HG03469 (cell line): ENCODE results near the gene PSMB2.
"Not testable (repeated sequence)": the region's sequence is repeated elsewhere in the genome, so short reads cannot be mapped to it uniquely, and the experiment has no call there.

ENCODE experiments used
- ATAC-seq: cut with Tn5 transposase; IDR thresholded peaks from one replicate; pipeline ENCODE4 v1.9.1; 2021; ENCODE audit warnings: mild to moderate bottlenecking, moderate library complexity, moderate number of reproducible peaks; ENCODE audit not compliant: unreplicated experiment

The PSMB2 gene

DNA sequence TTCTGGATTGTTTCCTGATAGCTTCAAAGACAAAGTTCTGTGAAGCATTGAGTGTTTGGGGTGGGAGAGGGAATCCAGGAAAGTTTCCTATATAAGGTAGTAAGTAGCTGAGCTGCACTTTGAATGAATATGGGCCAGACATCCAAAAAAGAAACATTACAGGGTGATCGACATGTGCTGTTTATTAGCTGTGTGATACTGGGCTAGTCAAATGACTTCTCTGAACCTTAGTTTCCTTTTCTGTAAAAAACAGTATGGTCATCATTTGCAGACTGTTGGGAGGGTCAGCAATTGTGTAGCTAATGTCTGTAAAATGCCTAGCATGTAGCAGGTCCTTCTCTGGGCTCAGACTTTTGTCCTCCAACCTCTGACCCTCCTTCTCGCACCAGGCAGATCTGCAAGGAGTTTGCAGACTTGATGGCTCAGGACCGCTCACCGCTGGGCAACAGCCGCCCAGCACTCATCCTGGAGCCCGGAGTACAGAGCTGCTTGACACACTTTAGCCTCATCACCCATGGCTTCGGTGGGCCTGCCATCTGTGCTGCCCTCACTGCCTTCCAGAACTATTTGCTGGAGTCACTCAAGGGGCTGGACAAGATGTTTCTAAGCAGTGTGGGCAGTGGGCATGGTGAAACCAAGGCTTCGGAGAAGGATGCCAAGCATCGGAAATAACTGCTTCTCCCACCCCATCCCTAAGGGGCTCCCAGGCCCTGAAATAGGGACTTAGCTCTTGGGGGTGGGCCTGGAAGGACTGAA lies 47.1 kb downstream of the PSMB2 start:
- no peak for ATAC-seq

GRCh38 chr1:35592991-35593769 lies 48.1 kb downstream of the PSMB2 start:
- ATAC-seq, result no peak

GRCh38 chr1:35591211-35591610 lies 50.1 kb downstream of the PSMB2 start:
- ATAC-seq, result no peak

GRCh38 chr1:35590476-35591040 lies 50.8 kb downstream of the PSMB2 start:
- ATAC-seq, result no peak

DNA sequence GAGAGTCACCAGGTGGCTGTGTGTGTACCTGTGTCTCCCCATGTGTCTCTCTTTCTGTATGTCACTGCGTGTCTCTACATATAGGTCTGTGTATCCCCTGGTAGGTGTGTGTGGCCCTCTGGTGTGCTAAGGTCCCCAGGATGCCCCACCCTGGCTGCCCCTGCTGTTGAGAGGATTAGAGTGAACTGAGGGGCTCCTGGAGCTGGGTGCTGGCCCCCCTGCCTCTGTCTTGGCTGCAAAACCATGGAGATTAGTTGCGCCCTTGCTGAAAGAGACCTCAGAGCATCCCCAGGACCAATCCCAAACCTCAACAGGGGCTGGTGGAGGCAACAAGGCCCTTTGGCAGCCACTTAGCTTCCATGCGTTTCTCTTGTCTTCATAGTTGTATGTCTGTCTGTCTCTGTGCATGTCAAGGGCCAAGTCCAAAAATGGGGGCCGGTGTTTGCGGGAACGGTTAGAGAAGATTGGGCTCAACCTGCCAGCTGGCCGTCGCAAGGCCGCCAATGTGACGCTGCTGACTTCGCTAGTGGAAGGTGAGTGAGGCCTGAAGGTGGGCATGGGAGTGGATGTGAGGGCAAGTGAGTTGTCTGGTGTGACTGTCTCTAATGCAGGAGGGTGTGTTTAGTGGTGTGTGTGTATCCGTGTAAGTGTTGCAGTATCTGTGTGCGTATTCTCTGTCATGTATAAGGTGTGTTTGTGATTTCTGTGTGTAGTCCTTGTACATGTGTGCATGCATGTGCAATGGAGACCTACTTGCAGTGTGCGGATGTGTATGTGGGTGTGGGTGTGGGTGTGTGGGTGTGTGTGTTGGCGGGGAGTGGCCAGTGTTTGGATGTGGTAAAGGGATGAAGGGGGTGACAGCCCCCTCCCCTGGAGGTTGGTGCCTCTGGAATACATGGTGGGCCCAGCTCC lies 51.6 kb downstream of the PSMB2 start:
- ATAC-seq, result no peak

GRCh38 chr1:35588197-35588910 lies 53.0 kb downstream of the PSMB2 start:
- no peak for ATAC-seq

DNA sequence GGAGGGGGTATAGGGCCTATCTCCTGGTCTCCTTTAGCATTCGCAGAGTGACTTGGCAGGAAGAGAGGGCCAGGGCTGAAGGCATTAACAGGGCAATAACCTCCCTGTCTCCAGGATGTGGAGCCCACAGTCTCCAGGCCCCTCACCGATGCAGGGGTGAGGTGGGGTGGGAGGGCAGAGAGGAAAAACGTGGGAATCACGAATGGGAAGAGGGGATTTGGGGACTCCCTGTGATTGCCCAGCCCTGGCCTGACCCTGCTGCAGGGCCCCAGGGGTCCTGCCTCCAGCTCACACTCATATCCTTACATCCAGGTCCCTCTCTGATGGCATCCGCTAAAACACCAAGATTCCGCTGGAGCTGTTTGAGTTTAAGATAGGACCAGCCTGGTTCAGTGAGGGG lies 53.6 kb downstream of the PSMB2 start:
- no peak for ATAC-seq

GRCh38 chr1:35586808-35587207 lies 54.5 kb downstream of the PSMB2 start:
- ATAC-seq, result no peak

GRCh38 chr1:35585805-35586204 lies 55.5 kb downstream of the PSMB2 start:
- ATAC-seq, result not testable (repeated sequence)

DNA sequence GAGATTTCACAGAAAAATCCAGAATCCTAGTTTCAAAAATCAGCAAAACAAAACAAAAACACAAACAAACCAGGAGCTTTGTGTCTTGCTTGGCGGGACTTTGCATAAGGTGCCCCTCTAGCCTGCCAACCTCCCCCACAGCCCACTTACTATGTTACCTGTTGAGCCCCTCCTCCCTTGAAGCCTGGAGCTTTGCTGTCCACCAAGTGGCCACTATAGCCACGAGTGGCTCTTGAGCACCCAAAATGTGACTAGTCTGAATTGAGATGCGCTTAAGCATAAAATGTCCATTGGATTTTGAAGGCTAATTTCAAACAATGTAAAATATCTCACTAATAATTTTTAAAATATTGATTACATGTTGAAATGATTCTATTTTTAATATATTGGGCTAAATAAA lies 56.0 kb downstream of the PSMB2 start:
- no peak for ATAC-seq

DNA sequence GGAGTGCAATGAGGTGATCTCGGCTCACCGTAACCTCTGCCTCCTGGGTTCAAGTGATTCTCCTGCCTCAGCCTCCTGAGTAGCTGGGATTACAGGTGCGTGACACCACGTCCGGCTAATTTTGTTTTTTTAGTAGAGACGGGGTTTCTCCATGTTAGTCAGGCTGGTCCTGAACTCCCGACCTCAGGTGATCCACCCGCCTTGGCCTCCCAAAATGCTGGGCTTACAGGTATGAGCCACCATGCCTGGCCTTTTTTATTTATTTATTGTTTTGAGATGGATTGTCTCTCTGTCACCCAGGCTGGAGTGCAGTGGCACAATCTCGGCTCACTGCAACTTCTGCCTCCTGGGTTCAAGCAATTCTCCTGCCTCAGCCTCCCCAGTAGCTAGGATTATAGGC lies 59.7 kb downstream of the PSMB2 start:
- ATAC-seq, result not testable (repeated sequence)

GRCh38 chr1:35580949-35581388 lies 60.4 kb downstream of the PSMB2 start:
- ATAC-seq, result no peak

DNA sequence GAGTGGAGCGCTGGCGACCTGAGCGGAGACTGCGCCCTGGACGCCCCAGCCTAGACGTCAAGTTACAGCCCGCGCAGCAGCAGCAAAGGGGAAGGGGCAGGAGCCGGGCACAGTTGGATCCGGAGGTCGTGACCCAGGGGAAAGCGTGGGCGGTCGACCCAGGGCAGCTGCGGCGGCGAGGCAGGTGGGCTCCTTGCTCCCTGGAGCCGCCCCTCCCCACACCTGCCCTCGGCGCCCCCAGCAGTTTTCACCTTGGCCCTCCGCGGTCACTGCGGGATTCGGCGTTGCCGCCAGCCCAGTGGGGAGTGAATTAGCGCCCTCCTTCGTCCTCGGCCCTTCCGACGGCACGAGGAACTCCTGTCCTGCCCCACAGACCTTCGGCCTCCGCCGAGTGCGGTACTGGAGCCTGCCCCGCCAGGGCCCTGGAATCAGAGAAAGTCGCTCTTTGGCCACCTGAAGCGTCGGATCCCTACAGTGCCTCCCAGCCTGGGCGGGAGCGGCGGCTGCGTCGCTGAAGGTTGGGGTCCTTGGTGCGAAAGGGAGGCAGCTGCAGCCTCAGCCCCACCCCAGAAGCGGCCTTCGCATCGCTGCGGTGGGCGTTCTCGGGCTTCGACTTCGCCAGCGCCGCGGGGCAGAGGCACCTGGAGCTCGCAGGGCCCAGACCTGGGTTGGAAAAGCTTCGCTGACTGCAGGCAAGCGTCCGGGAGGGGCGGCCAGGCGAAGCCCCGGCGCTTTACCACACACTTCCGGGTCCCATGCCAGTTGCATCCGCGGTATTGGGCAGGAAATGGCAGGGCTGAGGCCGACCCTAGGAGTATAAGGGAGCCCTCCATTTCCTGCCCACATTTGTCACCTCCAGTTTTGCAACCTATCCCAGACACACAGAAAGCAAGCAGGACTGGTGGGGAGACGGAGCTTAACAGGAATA lies 64.0 kb downstream of the PSMB2 start:
- no peak for ATAC-seq

GRCh38 chr1:35576766-35577070 lies 64.6 kb downstream of the PSMB2 start:
- ATAC-seq, result not testable (repeated sequence)

- ATAC-seq, result no peak
Measured at GRCh38 chr1:35576061-35576765, 65.1 kb downstream of the PSMB2 start.

DNA sequence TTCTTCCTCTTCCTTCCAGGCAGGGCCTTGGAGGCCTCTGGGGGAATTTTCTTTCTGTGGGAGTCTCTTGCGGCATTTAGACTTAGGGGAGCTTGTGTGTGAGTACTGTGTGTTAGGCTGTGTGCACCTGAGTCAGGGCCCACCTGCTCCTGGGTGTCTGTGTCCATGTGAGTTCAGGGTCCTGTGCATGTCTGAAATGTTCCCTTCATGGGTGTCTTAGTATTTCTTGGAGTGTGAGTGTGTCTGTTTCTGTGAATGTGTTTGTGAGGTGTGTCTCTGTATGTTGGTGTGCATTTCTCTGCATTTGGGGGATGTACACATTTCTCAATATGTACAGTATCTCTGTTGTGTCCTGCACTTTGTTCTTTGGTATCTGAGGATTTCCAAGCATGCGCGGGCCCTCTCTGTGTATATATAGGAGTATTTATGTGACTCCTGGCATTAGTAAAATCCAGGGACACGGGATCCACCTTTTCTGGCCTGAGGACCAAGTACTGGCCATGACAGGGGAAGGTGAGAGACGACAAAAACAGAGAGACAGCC lies 65.8 kb downstream of the PSMB2 start:
- ATAC-seq, result no peak

GRCh38 chr1:35574655-35575415 lies 66.5 kb downstream of the PSMB2 start:
- ATAC-seq, result no peak
